Hypothalamus (tissue), 51 donors: Measurements from ENCODE around the gene ARAP1.
A peak's percentile ranks its signal among the peaks of the same experiment; 100 is the strongest.

ENCODE experiments used
- DNase-seq, 51 donors: peaks; one replicate each; lab custom pipeline; 2025; lab: John Stamatoyannopoulos, UW

Gene ARAP1

GRCh38 chr11:72688486-72688885, 63.7 kb downstream of the ARAP1 start:
- no peak for DNase-seq

GRCh38 chr11:72687326-72687725, 64.9 kb downstream of the ARAP1 start:
- no peak for DNase-seq

GRCh38 chr11:72686639-72687220, 65.5 kb downstream of the ARAP1 start:
- no peak for DNase-seq

- no peak for DNase-seq
These were observed 66.4 kb downstream of the ARAP1 start for GRCh38 chr11:72685560-72686480.

- peak in 12 of 51 donors; percentile 6 to 39 (median 17) for DNase-seq
These were observed 67.8 kb downstream of the ARAP1 start for GRCh38 chr11:72684236-72684912.

- DNase-seq, result peak in 44 of 51 donors; percentile 10 to 79 (median 45)
These were observed 68.4 kb downstream of the ARAP1 start for GRCh38 chr11:72683782-72684200.

GRCh38 chr11:72682858-72683243, 69.4 kb downstream of the ARAP1 start:
- no peak for DNase-seq

- no peak for DNase-seq
These were observed 69.9 kb downstream of the ARAP1 start for GRCh38 chr11:72682238-72682857.

- DNase-seq, result peak in 27 of 51 donors; percentile 9 to 81 (median 35)
These were observed 70.7 kb downstream of the ARAP1 start for GRCh38 chr11:72681226-72682153.

- no peak for DNase-seq
These were observed 71.5 kb downstream of the ARAP1 start for GRCh38 chr11:72680624-72681158.

- DNase-seq, result no peak
These were observed 72.3 kb downstream of the ARAP1 start for GRCh38 chr11:72679869-72680268.

- DNase-seq, result peak in 2 of 51 donors; percentile 15 to 25
These were observed 73.7 kb downstream of the ARAP1 start for GRCh38 chr11:72678524-72678923.

- DNase-seq, result peak in 18 of 51 donors; percentile 9 to 53 (median 18)
These were observed 75.3 kb downstream of the ARAP1 start for GRCh38 chr11:72676861-72677341.

- no peak for DNase-seq
These were observed 77.0 kb downstream of the ARAP1 start for GRCh38 chr11:72675221-72675620.

GRCh38 chr11:72673943-72674828, 78.0 kb downstream of the ARAP1 start, which contains the start of gene PDE2A:
Gene PDE2A (minus strand): TSS chr11:72674422. CDS start chr11:72674207, 215 bp downstream.
- DNase-seq, result peak in 14 of 51 donors; percentile 13 to 67 (median 21)

- no peak for DNase-seq
These were observed 78.8 kb downstream of the ARAP1 start for GRCh38 chr11:72673284-72673942.

- peak in 1 of 51 donors; percentile 32 for DNase-seq
These were observed 79.5 kb downstream of the ARAP1 start for GRCh38 chr11:72672597-72673238.
